Endometrial microvascular endothelial cells (primary cell): ENCODE results near the gene CACNA1F. TPM values are rescaled to one million over a fixed set of nuclear protein-coding genes. Genes with fewer than 3 reads are reported as not detected.

Experiments used
- in situ Hi-C: cut with HindIII; loops from 2 replicates; pipeline ENCODE4 v1.10.0; 2017; ENCODE audit warnings: low sequenced_read_pairs, low pct_unique_long_range_greater_than_20kb; ENCODE audit errors: inconsistent ontology term
- total RNA-seq: library from RNA; depleted of rRNA; stranded (reverse); fragments of >200 nt; gene quantifications from one replicate; pipeline ENCODE4 v1.2.3, GENCODE V29; 2015; ENCODE audit errors: inconsistent ontology term

Gene CACNA1F
- total RNA-seq, 1 donor from 2014 or later, result not detected

GRCh38 chrX:49258749-49259124, 25.6 kb upstream of the CACNA1F start:
- in situ Hi-C loops, result no loop called here

GRCh38 chrX:49257846-49258748, 25.0 kb upstream of the CACNA1F start:
- in situ Hi-C loops, result no loop called here

GRCh38 chrX:49257074-49257790, 24.1 kb upstream of the CACNA1F start:
- in situ Hi-C loops, result no loop called here

GRCh38 chrX:49256268-49256995, 23.3 kb upstream of the CACNA1F start:
- in situ Hi-C loops, result no loop called here

- in situ Hi-C loops, result no loop called here
Observed at GRCh38 chrX:49254639-49255038, 21.5 kb upstream of the CACNA1F start.

GRCh38 chrX:49251325-49251724, 18.2 kb upstream of the CACNA1F start:
- in situ Hi-C loops, result no loop called here

- in situ Hi-C loops, result no loop called here
Observed at GRCh38 chrX:49250578-49250977, 17.4 kb upstream of the CACNA1F start.

- in situ Hi-C loops, result no loop called here
Observed at GRCh38 chrX:49250066-49250465, 16.9 kb upstream of the CACNA1F start.

GRCh38 chrX:49249616-49250015, 16.5 kb upstream of the CACNA1F start:
- in situ Hi-C loops, result no loop called here

- in situ Hi-C loops, result no loop called here
Observed at GRCh38 chrX:49249071-49249470, 15.9 kb upstream of the CACNA1F start.

- in situ Hi-C loops, result no loop called here
Observed at GRCh38 chrX:49247916-49248811, 15.0 kb upstream of the CACNA1F start.

- in situ Hi-C loops, result no loop called here
Observed at GRCh38 chrX:49247346-49247745, 14.2 kb upstream of the CACNA1F start.

- in situ Hi-C loops, result no loop called here
Observed at GRCh38 chrX:49246541-49246940, 13.4 kb upstream of the CACNA1F start.

GRCh38 chrX:49244207-49244606, 11.1 kb upstream of the CACNA1F start:
- in situ Hi-C loops, result no loop called here

GRCh38 chrX:49243166-49243565, 10.0 kb upstream of the CACNA1F start:
- in situ Hi-C loops, result no loop called here

GRCh38 chrX:49242545-49243066, 9.5 kb upstream of the CACNA1F start:
- in situ Hi-C loops, result no loop called here

- in situ Hi-C loops, result no loop called here
Observed at GRCh38 chrX:49238735-49239134, 5.6 kb upstream of the CACNA1F start.

- in situ Hi-C loops, result no loop called here
Observed at GRCh38 chrX:49237060-49237459, 3.9 kb upstream of the CACNA1F start.
